OCI-LY1 (cell line): ENCODE measurements around the gene APOLD1.

ENCODE experiments used
- H2AFZ ChIP-seq: fragments of 200-600 bp; sonication (generic), shearing (Covaris generic); 2 replicates; pipeline ENCODE4 v1.6.0; 2014; ENCODE audit warnings: antibody characterized with exemption, mild to moderate bottlenecking, low read length
- H3F3A ChIP-seq: fragments of 200-600 bp; sonication (generic), shearing (Covaris generic); 2 replicates; pipeline ENCODE4 v1.6.0; 2014; ENCODE audit warnings: mild to moderate bottlenecking, antibody characterized with exemption, low read length, moderate library complexity; ENCODE audit not compliant: insufficient read depth
- H3K27ac ChIP-seq: fragments of 200-600 bp; sonication (generic); 2 replicates; pipeline ENCODE4 v1.5.1; 2014; ENCODE audit warnings: low read length, mixed run types, mild to moderate bottlenecking, low read depth; ENCODE audit not compliant: poor library complexity, severe bottlenecking
- H3K27me3 ChIP-seq: fragments of 200-600 bp; sonication (generic); 2 replicates; pipeline ENCODE4 v1.6.0; 2014; ENCODE audit warnings: antibody characterized with exemption, mild to moderate bottlenecking, low read length, moderate library complexity; ENCODE audit not compliant: insufficient read depth
- H3K36me3 ChIP-seq: fragments of 200-600 bp; sonication (generic); 2 replicates; pipeline ENCODE4 v1.6.1; 2014; ENCODE audit warnings: mild to moderate bottlenecking, antibody characterized with exemption, low read length, moderate library complexity, mixed read lengths; ENCODE audit not compliant: insufficient read depth
- H3K4me1 ChIP-seq: fragments of 200-600 bp; sonication (generic); 2 replicates; pipeline ENCODE4 v1.5.1; 2014; ENCODE audit warnings: mild to moderate bottlenecking, low read length, moderate library complexity; ENCODE audit not compliant: insufficient read depth, severe bottlenecking
- H3K4me2 ChIP-seq: fragments of 200-600 bp; sonication (generic), shearing (Covaris generic); 2 replicates; pipeline ENCODE4 v1.6.1; 2014; ENCODE audit warnings: low read length
- H3K4me3 ChIP-seq: fragments of 200-600 bp; sonication (generic); 2 replicates; pipeline ENCODE4 v1.5.1; 2014; ENCODE audit warnings: low read length, low read depth, mild to moderate bottlenecking, mixed read lengths; ENCODE audit not compliant: poor library complexity, severe bottlenecking
- H3K79me2 ChIP-seq: fragments of 200-600 bp; shearing (Covaris generic); 2 replicates; pipeline ENCODE4 v1.6.1; 2016; ENCODE audit warnings: mixed run types, low read length, mixed read lengths; ENCODE audit not compliant: insufficient read depth
- H3K9ac ChIP-seq: fragments of 200-600 bp; sonication (generic), shearing (Covaris generic); 2 replicates; pipeline ENCODE4 v1.6.1; 2014; ENCODE audit warnings: mild to moderate bottlenecking, low read length, mixed read lengths
- H3K9me2 ChIP-seq: fragments of 200-600 bp; sonication (generic), shearing (Covaris generic); 2 replicates; pipeline ENCODE4 v1.6.1; 2014; ENCODE audit warnings: low read depth, mild to moderate bottlenecking, low read length, mixed read lengths
- H3K9me3 ChIP-seq: fragments of 200-600 bp; shearing (Covaris generic); 2 replicates; pipeline ENCODE4 v1.6.1; 2014; ENCODE audit warnings: low read length, mixed read lengths
- H4K20me1 ChIP-seq: fragments of 200-600 bp; sonication (generic), shearing (Covaris generic); 2 replicates; pipeline ENCODE4 v1.6.0; 2016; ENCODE audit warnings: mild to moderate bottlenecking, low read length; ENCODE audit not compliant: insufficient read depth
- CTCF ChIP-seq: fragments of 200-600 bp; sonication (generic), shearing (Covaris generic); IDR thresholded peaks from 2 replicates; pipeline ENCODE4 v1.5.1; 2017; ENCODE audit warnings: mild to moderate bottlenecking, antibody characterized with exemption, low read length, moderate library complexity, mixed read lengths
- EZH2 ChIP-seq: fragments of 200-600 bp; sonication (generic), shearing (Covaris generic); IDR thresholded peaks from 2 replicates; pipeline ENCODE4 v1.8.0; 2017; ENCODE audit warnings: borderline replicate concordance, mixed run types, mild to moderate bottlenecking, antibody characterized with exemption, low read length, moderate library complexity, mixed read lengths

Gene APOLD1

GRCh38 chr12:12786706-12787601, 1.5 kb downstream of the APOLD1 start:
- H3K9me2 ChIP-seq = no peaks in the 10 kb centered on the region
- peak overlapping the region; percentile 89 for H3K9ac ChIP-seq
- no peaks in the 10 kb centered on the region for H3K27me3 ChIP-seq
- peaks cover 26% of the 10 kb centered on the region for H3K4me1 ChIP-seq
- H4K20me1 ChIP-seq = no peaks in the 10 kb centered on the region
- TF ChIP-seq CTCF = no peak
- no peak for TF ChIP-seq EZH2
- H3K4me2 ChIP-seq = peak overlapping the region; percentile 90
- no peaks in the 10 kb centered on the region for H3K36me3 ChIP-seq
- no peaks in the 10 kb centered on the region for H3F3A ChIP-seq
- H3K4me3 ChIP-seq = peak overlapping the region; percentile 76
- H3K27ac ChIP-seq = no peak overlapping the region
- no peaks in the 10 kb centered on the region for H3K9me3 ChIP-seq
- no peaks in the 10 kb centered on the region for H3K79me2 ChIP-seq
- H2AFZ ChIP-seq = peak overlapping the region; percentile 76; the same call in 1 of the 2 replicates

- no peak overlapping the region for H2AFZ ChIP-seq
- H3F3A ChIP-seq = no peaks in the 10 kb centered on the region
- TF ChIP-seq CTCF = no peak
- no peak for TF ChIP-seq EZH2
- no peaks in the 10 kb centered on the region for H3K9me3 ChIP-seq
- no peaks in the 10 kb centered on the region for H4K20me1 ChIP-seq
- no peak overlapping the region for H3K27ac ChIP-seq
- no peak overlapping the region; the same call in 1 of the 2 replicates for H3K4me2 ChIP-seq
- no peaks in the 10 kb centered on the region for H3K9me2 ChIP-seq
- H3K9ac ChIP-seq = no peak overlapping the region; the same call in 1 of the 2 replicates
- H3K4me1 ChIP-seq = peaks cover 26% of the 10 kb centered on the region
- H3K27me3 ChIP-seq = no peaks in the 10 kb centered on the region
- no peaks in the 10 kb centered on the region for H3K36me3 ChIP-seq
- no peaks in the 10 kb centered on the region for H3K79me2 ChIP-seq
- H3K4me3 ChIP-seq = no peak overlapping the region
Observed at GRCh38 chr12:12788131-12788530, 2.7 kb downstream of the APOLD1 start.

GRCh38 chr12:12788675-12789368, 3.4 kb downstream of the APOLD1 start:
- Histone ChIP-seq H3K27me3 (no peaks in the 10 kb centered on the region), H3K9ac (no peak overlapping the region), H3K79me2 (no peaks in the 10 kb centered on the region), H3K4me3 (no peak overlapping the region), H2AFZ (no peak overlapping the region), H3K27ac (no peak overlapping the region), H3F3A (no peaks in the 10 kb centered on the region), H3K4me2 (no peak overlapping the region; the same call in 1 of the 2 replicates), H3K4me1 (peaks cover 26% of the 10 kb centered on the region), H4K20me1 (no peaks in the 10 kb centered on the region), H3K9me2 (no peaks in the 10 kb centered on the region), H3K9me3 (no peaks in the 10 kb centered on the region), H3K36me3 (no peaks in the 10 kb centered on the region)
- TF ChIP-seq CTCF (peak; percentile 73), EZH2 (no peak)
